H9 (cell line): ENCODE results near the gene NALCN. TPM values are rescaled to one million over a fixed set of nuclear protein-coding genes. Genes with fewer than 3 reads are reported as not detected.

ENCODE experiments used
- DNase-seq: peaks from one replicate; pipeline ENCODE4 v3.0.0-alpha.2; 2017
- H2AFZ ChIP-seq: one replicate; pipeline ENCODE4 v1.6.1; 2013; ENCODE audit warnings: mild to moderate bottlenecking, low read length, control low read depth, moderate library complexity
- H2AK5ac ChIP-seq: 2 replicates; pipeline ENCODE4 v1.6.1; 2013; ENCODE audit warnings: low read length, control low read depth, mixed read lengths; ENCODE audit not compliant: insufficient read length
- H2BK120ac ChIP-seq: one replicate; pipeline ENCODE4 v1.6.1; 2013; ENCODE audit warnings: low read depth, mild to moderate bottlenecking, low read length, control low read depth, inconsistent platforms; ENCODE audit not compliant: poor library complexity, severe bottlenecking
- H2BK12ac ChIP-seq: 2 replicates; pipeline ENCODE4 v1.6.1; 2013; ENCODE audit warnings: low read length, control low read depth, mixed read lengths, low read depth; ENCODE audit not compliant: insufficient read length
- H2BK15ac ChIP-seq: 2 replicates; pipeline ENCODE4 v1.6.1; 2013; ENCODE audit warnings: low read depth, low read length, control low read depth
- H2BK20ac ChIP-seq: one replicate; pipeline ENCODE4 v1.6.1; 2013; ENCODE audit warnings: low read depth, mild to moderate bottlenecking, low read length, control low read depth, inconsistent platforms; ENCODE audit not compliant: poor library complexity, severe bottlenecking
- H2BK5ac ChIP-seq: 2 replicates; pipeline ENCODE4 v1.6.1; 2013; ENCODE audit warnings: low read length, control low read depth, mixed read lengths; ENCODE audit not compliant: insufficient read length
- H3K14ac ChIP-seq: 2 replicates; pipeline ENCODE4 v1.6.1; 2013; ENCODE audit warnings: low read length, control low read depth; ENCODE audit not compliant: insufficient read depth
- H3K18ac ChIP-seq: 2 replicates; pipeline ENCODE4 v1.6.1; 2013; ENCODE audit warnings: low read depth, mild to moderate bottlenecking, mixed read lengths, low read length, control low read depth; ENCODE audit not compliant: insufficient read length
- H3K23ac ChIP-seq: 2 replicates; pipeline ENCODE4 v1.6.1; 2013; ENCODE audit warnings: low read length, control low read depth, mixed read lengths, low read depth; ENCODE audit not compliant: insufficient read length
- H3K23me2 ChIP-seq: 2 replicates; pipeline ENCODE4 v1.6.1; 2013; ENCODE audit warnings: low read depth, mild to moderate bottlenecking, mixed read lengths, low read length, control low read depth; ENCODE audit not compliant: insufficient read length, poor library complexity, severe bottlenecking
- H3K27ac ChIP-seq: 2 replicates; pipeline ENCODE4 v1.5.1; 2013; ENCODE audit warnings: low read length, control low read depth, mixed read lengths, low read depth; ENCODE audit not compliant: insufficient read length
- H3K27me3 ChIP-seq: 2 replicates; pipeline ENCODE4 v1.6.1; 2013; ENCODE audit warnings: low read length, control low read depth, inconsistent platforms; ENCODE audit not compliant: insufficient read depth
- H3K4ac ChIP-seq: 2 replicates; pipeline ENCODE4 v1.6.1; 2013; ENCODE audit warnings: low read depth, mild to moderate bottlenecking, control low read depth, inconsistent platforms, low read length, moderate library complexity
- H3K4me1 ChIP-seq: 2 replicates; pipeline ENCODE4 v1.6.1; 2013; ENCODE audit warnings: low read length, control low read depth, inconsistent platforms; ENCODE audit not compliant: insufficient read depth
- H3K4me2 ChIP-seq: 2 replicates; pipeline ENCODE4 v1.6.1; 2013; ENCODE audit warnings: low read length, control low read depth, mixed read lengths; ENCODE audit not compliant: insufficient read length, insufficient read depth
- H3K56ac ChIP-seq: 2 replicates; pipeline ENCODE4 v1.6.1; 2013; ENCODE audit warnings: low read depth, mild to moderate bottlenecking, mixed read lengths, low read length, control low read depth; ENCODE audit not compliant: insufficient read length
- H3K79me1 ChIP-seq: 2 replicates; pipeline ENCODE4 v1.6.1; 2013; ENCODE audit warnings: low read depth, mild to moderate bottlenecking, moderate library complexity, low read length, control low read depth, inconsistent platforms; ENCODE audit not compliant: insufficient read depth, poor library complexity, severe bottlenecking
- H3K79me2 ChIP-seq: 2 replicates; pipeline ENCODE4 v1.6.1; 2013; ENCODE audit warnings: low read length, control low read depth, inconsistent platforms; ENCODE audit not compliant: insufficient read depth
- H3K9ac ChIP-seq: 2 replicates; pipeline ENCODE4 v1.6.1; 2013; ENCODE audit warnings: low read length, control low read depth, mixed read lengths; ENCODE audit not compliant: insufficient read length; ENCODE audit errors: extremely low read depth
- H3K9me3 ChIP-seq: one replicate; pipeline ENCODE4 v1.6.1; 2013; ENCODE audit warnings: low read depth, low read length, inconsistent platforms; ENCODE audit not compliant: control insufficient read depth
- H3T11ph ChIP-seq: one replicate; pipeline ENCODE4 v1.6.1; 2013; ENCODE audit warnings: mild to moderate bottlenecking, low read length, control low read depth, inconsistent platforms
- H4K20me1 ChIP-seq: one replicate; pipeline ENCODE4 v1.6.1; 2013; ENCODE audit not compliant: control insufficient read depth, insufficient read length, insufficient read depth
- H4K5ac ChIP-seq: 2 replicates; pipeline ENCODE4 v1.6.1; 2013; ENCODE audit warnings: low read depth, mild to moderate bottlenecking, mixed read lengths, low read length, control low read depth; ENCODE audit not compliant: insufficient read length
- H4K8ac ChIP-seq: replicated peaks from 2 replicates; pipeline ENCODE4 v1.6.1; 2013; ENCODE audit warnings: low read length, control low read depth, mixed read lengths, low read depth; ENCODE audit not compliant: insufficient read length
- H4K91ac ChIP-seq: 2 replicates; pipeline ENCODE4 v1.6.1; 2013; ENCODE audit warnings: low read depth, mild to moderate bottlenecking, moderate library complexity, mixed read lengths, low read length, control low read depth; ENCODE audit not compliant: insufficient read length
- H3K27ac Mint-ChIP-seq, 3 experiments: 2 replicates in 2 of 3; 3 replicates in 1 of 3; pipeline ENCODE4 v1.8.0; 2020 to 2021; ENCODE audit warnings: mixed read lengths in 3 of 3, mild to moderate bottlenecking in 1 of 3, moderate library complexity in 1 of 3
- H3K27me3 Mint-ChIP-seq: 2 replicates; pipeline ENCODE4 v1.8.0; 2021; ENCODE audit warnings: low read depth, mild to moderate bottlenecking, moderate library complexity, mixed read lengths
- H3K36me3 Mint-ChIP-seq, 3 experiments: 2 replicates in 2 of 3; 3 replicates in 1 of 3; pipeline ENCODE4 v1.8.0; 2020 to 2021; ENCODE audit warnings: low read depth in 3 of 3, mixed read lengths in 3 of 3; ENCODE audit not compliant: insufficient read depth in 1 of 3
- H3K4me1 Mint-ChIP-seq, 2 experiments: 2 replicates each; pipeline ENCODE4 v1.8.0; 2020; ENCODE audit warnings: mixed read lengths in 2 of 2
- H3K4me3 Mint-ChIP-seq, 2 experiments: 2 replicates in 1 of 2; 3 replicates in 1 of 2; pipeline ENCODE4 v1.8.0; 2020 to 2021; ENCODE audit warnings: mild to moderate bottlenecking in 2 of 2, mixed read lengths in 2 of 2, moderate library complexity in 1 of 2
- H3K9me3 Mint-ChIP-seq, 2 experiments: 2 replicates in 1 of 2; 3 replicates in 1 of 2; pipeline ENCODE4 v1.8.0; 2020; ENCODE audit warnings: mild to moderate bottlenecking in 2 of 2, mixed read lengths in 2 of 2, moderate library complexity in 1 of 2
- WGBS: extraction: QIAGEN DNeasy Blood & Tissue Kit; methylation state at CpG from one replicate; pipeline ENCODE4 v1.1.7; 2013; ENCODE audit warnings: missing lambda C conversion rate, low lambda C conversion rate, mixed read lengths; ENCODE audit not compliant: insufficient read length; ENCODE audit errors: extremely low coverage; 5-methylcytosine and 5-hydroxymethylcytosine counted together
- total RNA-seq: library from RNA; stranded (reverse); gene quantifications from 2 replicates; pipeline ENCODE4 v1.2.1, GENCODE V29; 2021
- TF ChIP-seq, protein P1 (sequence below): fragments of 200-600 bp; sonication (generic); conservative IDR thresholded peaks from 3 replicates; pipeline ENCODE4 v1.8.0; 2021; ENCODE audit warnings: antibody characterized with exemption, mild to moderate bottlenecking

The NALCN gene
- total RNA-seq, 1 experiment from 2014 or later = 0.09 TPM

GRCh38 chr13:101178406-101178805, 237.9 kb downstream of the NALCN start:
- no peak overlapping the region for H4K8ac ChIP-seq

More at GRCh38 chr13:101178406-101178805, 237.9 kb downstream of the NALCN start:
- Histone ChIP-seq H3K4ac (no peak overlapping the region), H4K91ac (no peak overlapping the region), H4K20me1 (no peaks in the 10 kb centered on the region), H3K23ac (no peak overlapping the region), H2BK15ac (no peak overlapping the region), H3K18ac (no peak overlapping the region), H3K9ac (no peak overlapping the region), H3K4me1 (no peaks in the 10 kb centered on the region), H2AFZ (no peak overlapping the region), H2BK12ac (no peak overlapping the region), H3K4me2 (no peak overlapping the region), H2AK5ac (no peak overlapping the region), H3K14ac (no peak overlapping the region; the same call in 1 of the 2 replicates), H3K23me2 (no peaks in the 10 kb centered on the region), H4K5ac (no peak overlapping the region), H3K9me3 (no peaks in the 10 kb centered on the region), H3K79me2 (no peaks in the 10 kb centered on the region), H2BK20ac (no peak overlapping the region), H3K79me1 (no peaks in the 10 kb centered on the region), H3K27me3 (no peaks in the 10 kb centered on the region), H2BK5ac (no peak overlapping the region), H3K56ac (no peak overlapping the region), H3T11ph (no peak overlapping the region), H3K27ac (no peak overlapping the region), H2BK120ac (no peak overlapping the region)
- Mint-ChIP-seq H3K9me3 (no peaks in the 10 kb centered on the region), H3K27ac (no peak overlapping the region), H3K27me3 (no peaks in the 10 kb centered on the region), H3K4me1 (no peaks in the 10 kb centered on the region), H3K36me3 (no peaks in the 10 kb centered on the region), H3K4me3 (no peak overlapping the region)
- TF ChIP-seq, protein P1, sequence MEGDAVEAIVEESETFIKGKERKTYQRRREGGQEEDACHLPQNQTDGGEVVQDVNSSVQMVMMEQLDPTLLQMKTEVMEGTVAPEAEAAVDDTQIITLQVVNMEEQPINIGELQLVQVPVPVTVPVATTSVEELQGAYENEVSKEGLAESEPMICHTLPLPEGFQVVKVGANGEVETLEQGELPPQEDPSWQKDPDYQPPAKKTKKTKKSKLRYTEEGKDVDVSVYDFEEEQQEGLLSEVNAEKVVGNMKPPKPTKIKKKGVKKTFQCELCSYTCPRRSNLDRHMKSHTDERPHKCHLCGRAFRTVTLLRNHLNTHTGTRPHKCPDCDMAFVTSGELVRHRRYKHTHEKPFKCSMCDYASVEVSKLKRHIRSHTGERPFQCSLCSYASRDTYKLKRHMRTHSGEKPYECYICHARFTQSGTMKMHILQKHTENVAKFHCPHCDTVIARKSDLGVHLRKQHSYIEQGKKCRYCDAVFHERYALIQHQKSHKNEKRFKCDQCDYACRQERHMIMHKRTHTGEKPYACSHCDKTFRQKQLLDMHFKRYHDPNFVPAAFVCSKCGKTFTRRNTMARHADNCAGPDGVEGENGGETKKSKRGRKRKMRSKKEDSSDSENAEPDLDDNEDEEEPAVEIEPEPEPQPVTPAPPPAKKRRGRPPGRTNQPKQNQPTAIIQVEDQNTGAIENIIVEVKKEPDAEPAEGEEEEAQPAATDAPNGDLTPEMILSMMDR = no peak
- WGBS = no CpG with 5 or more reads among the region's 4 CpGs
- DNase-seq = no peak
